Activated CD4-positive, alpha-beta T cell treated with anti-CD3 and anti-CD28 coated beads for 36 hours (primary cell): Measurements from ENCODE around the gene C1RL. TPM values are rescaled to one million over a fixed set of nuclear protein-coding genes. Genes with fewer than 3 reads are reported as not detected.

Source experiments
- ATAC-seq: fragments of 200-7000 bp; cut with Tn5 transposase; one replicate; pipeline ENCODE4 v1.10.0; 2021; ENCODE audit warnings: mild to moderate bottlenecking, moderate library complexity
- CTCF ChIA-PET: fragments of 350-600 bp; sonication (Branson Sonifier 250); formaldehyde crosslinking; loops from one replicate; lab custom pipeline; 2021; ENCODE audit warnings: antibody characterized with exemption; lab: Charles Lee
- POLR2A ChIA-PET: fragments of 350-600 bp; sonication (Branson Sonifier 250); formaldehyde crosslinking; loops from one replicate; lab custom pipeline; 2021; ENCODE audit warnings: antibody characterized with exemption, inconsistent platforms; lab: Charles Lee
- DNase-seq: peaks from one replicate; pipeline ENCODE4 v3.0.0-alpha.2; 2020
- H3K27ac Mint-ChIP-seq: one replicate; pipeline ENCODE4 v1.8.0; 2021; ENCODE audit warnings: mixed read lengths
- H3K27me3 Mint-ChIP-seq: one replicate; pipeline ENCODE4 v1.8.0; 2021; ENCODE audit warnings: mixed read lengths
- H3K36me3 Mint-ChIP-seq: one replicate; pipeline ENCODE4 v1.8.0; 2021; ENCODE audit warnings: low read depth, mixed read lengths
- H3K4me1 Mint-ChIP-seq: one replicate; pipeline ENCODE4 v1.8.0; 2021; ENCODE audit warnings: mixed read lengths
- H3K4me3 Mint-ChIP-seq: one replicate; pipeline ENCODE4 v1.8.0; 2021; ENCODE audit warnings: mild to moderate bottlenecking, moderate library complexity, mixed read lengths
- H3K9me3 Mint-ChIP-seq: one replicate; pipeline ENCODE4 v1.8.0; 2021; ENCODE audit warnings: low read depth, mixed read lengths
- intact Hi-C, 2 experiments: fragments of 100-400 bp; cut with DNase I in 1 of 2; cut with micrococcal nuclease in 1 of 2; formaldehyde crosslinking; loops; one replicate each; pipeline versions ENCODE4 v1.14.2 to v1.15.1; 2022 to 2024; cut with DNase I, micrococcal nuclease
- total RNA-seq, 2 experiments: library from RNA; stranded (reverse); gene quantifications; one replicate each; pipeline ENCODE4 v1.2.3, GENCODE V29; 2021

C1RL gene
- total RNA-seq, 2 experiments from 2014 or later = 17.3 to 18.9 TPM

GRCh38 chr12:7146906-7147305 is 37.9 kb upstream of the C1RL start:
- peaks cover 18% of the 10 kb centered on the region for H3K36me3 Mint-ChIP-seq

GRCh38 chr12:7146228-7146627 is 37.2 kb upstream of the C1RL start:
- intact Hi-C loops = no loop called here
- Mint-ChIP-seq H3K36me3 (peaks cover 23% of the 10 kb centered on the region), H3K27ac (no peak overlapping the region), H3K4me3 (no peak overlapping the region), H3K4me1 (no peaks in the 10 kb centered on the region), H3K9me3 (no peaks in the 10 kb centered on the region), H3K27me3 (no peaks in the 10 kb centered on the region)
- DNase-seq = no peak
- no peak for ATAC-seq
- ChIA-PET CTCF (interaction anchor here (0.6 to 3.0 kb wide), 7 partner anchors 8 to 199 kb away, joined by 3 to 17 read pairs (median 3); no protein-coding TSS in a partner anchor), POLR2A (interaction anchor here (0.5 kb wide), 1 partner anchor 226 kb away, joined by 3 read pairs; no protein-coding TSS in a partner anchor)

More at GRCh38 chr12:7146906-7147305, 37.9 kb upstream of the C1RL start:
- POLR2A ChIA-PET = no interaction called here
- no peak overlapping the region for H3K4me3 Mint-ChIP-seq
- CTCF ChIA-PET = interaction anchor here (0.6 to 3.0 kb wide), 3 partner anchors 7 to 109 kb away, joined by 3 to 17 read pairs (median 6); no protein-coding TSS in a partner anchor
- no peak overlapping the region for H3K27ac Mint-ChIP-seq
- no peaks in the 10 kb centered on the region for H3K4me1 Mint-ChIP-seq
- ATAC-seq = no peak
- DNase-seq = no peak
- intact Hi-C loops = no loop called here
- H3K9me3 Mint-ChIP-seq = no peaks in the 10 kb centered on the region
- no peaks in the 10 kb centered on the region for H3K27me3 Mint-ChIP-seq

- no peak overlapping the region for H3K4me3 Mint-ChIP-seq
- H3K27ac Mint-ChIP-seq = no peak overlapping the region
- ChIA-PET POLR2A (interaction anchor here (0.5 kb wide), 1 partner anchor 225 kb away, joined by 3 read pairs; no protein-coding TSS in a partner anchor), CTCF (interaction anchor here (0.7 to 3.0 kb wide), 11 partner anchors 8 to 539 kb away, joined by 3 to 17 read pairs (median 3); no protein-coding TSS in a partner anchor)
- no peaks in the 10 kb centered on the region for H3K9me3 Mint-ChIP-seq
- ATAC-seq (no peak), DNase-seq (no peak)
- intact Hi-C loops = no loop called here
- H3K36me3 Mint-ChIP-seq = peaks cover 23% of the 10 kb centered on the region
- H3K4me1 Mint-ChIP-seq = no peaks in the 10 kb centered on the region
- no peaks in the 10 kb centered on the region for H3K27me3 Mint-ChIP-seq
Observed at GRCh38 chr12:7145671-7146070, 36.7 kb upstream of the C1RL start.

GRCh38 chr12:7144414-7145120 is 35.6 kb upstream of the C1RL start:
- CTCF ChIA-PET = interaction anchor here (0.5 to 3.0 kb wide), 23 partner anchors 10 to 595 kb away, joined by 3 to 17 read pairs (median 3); partner anchors contain the start of gene PEX5
- POLR2A ChIA-PET = no interaction called here
- no peaks in the 10 kb centered on the region for H3K9me3 Mint-ChIP-seq
- intact Hi-C loops = loop anchor here in 1 of 2 experiments (5.0 kb wide), 1 partner anchor 493 kb away; no protein-coding TSS in a partner anchor
- H3K4me1 Mint-ChIP-seq = no peaks in the 10 kb centered on the region
- H3K27ac Mint-ChIP-seq = no peak overlapping the region
- DNase-seq = no peak
- ATAC-seq = peak; percentile 34
- H3K36me3 Mint-ChIP-seq = peaks cover 20% of the 10 kb centered on the region
- H3K4me3 Mint-ChIP-seq = no peak overlapping the region
- no peaks in the 10 kb centered on the region for H3K27me3 Mint-ChIP-seq

GRCh38 chr12:7143564-7143963 is 34.5 kb upstream of the C1RL start:
- Mint-ChIP-seq H3K9me3 (no peaks in the 10 kb centered on the region), H3K27ac (no peak overlapping the region), H3K4me3 (no peak overlapping the region), H3K36me3 (peaks cover 16% of the 10 kb centered on the region), H3K4me1 (no peaks in the 10 kb centered on the region), H3K27me3 (no peaks in the 10 kb centered on the region)
- CTCF ChIA-PET = interaction anchor here (1.2 to 3.0 kb wide), 6 partner anchors 11 to 51 kb away, joined by 3 to 17 read pairs (median 4); no protein-coding TSS in a partner anchor
- POLR2A ChIA-PET = no interaction called here
- intact Hi-C loops = loop anchor here in 1 of 2 experiments (5.0 kb wide), 1 partner anchor 494 kb away; no protein-coding TSS in a partner anchor
- DNase-seq (no peak), ATAC-seq (no peak)

- ATAC-seq = no peak
- no peak for DNase-seq
- Mint-ChIP-seq H3K4me3 (no peak overlapping the region), H3K9me3 (no peaks in the 10 kb centered on the region), H3K27ac (no peak overlapping the region), H3K36me3 (peaks cover 15% of the 10 kb centered on the region), H3K27me3 (no peaks in the 10 kb centered on the region), H3K4me1 (no peaks in the 10 kb centered on the region)
- CTCF ChIA-PET = interaction anchor here (0.6 to 1.6 kb wide), 4 partner anchors 18 to 47 kb away, joined by 3 to 4 read pairs (median 3); partner anchors contain the start of gene PEX5
- POLR2A ChIA-PET = no interaction called here
- intact Hi-C loops = loop anchor here (1.0 to 5.0 kb wide), 3 partner anchors 45 to 495 kb away; no protein-coding TSS in a partner anchor
Observed at GRCh38 chr12:7142809-7143465, 33.9 kb upstream of the C1RL start.

- Mint-ChIP-seq H3K27ac (no peak overlapping the region), H3K4me3 (no peak overlapping the region), H3K36me3 (peaks cover 15% of the 10 kb centered on the region), H3K4me1 (no peaks in the 10 kb centered on the region), H3K9me3 (no peaks in the 10 kb centered on the region), H3K27me3 (no peaks in the 10 kb centered on the region)
- intact Hi-C loops = loop anchor here (1.0 to 5.0 kb wide), 3 partner anchors 46 to 496 kb away; no protein-coding TSS in a partner anchor
- POLR2A ChIA-PET = no interaction called here
- peak; percentile 93 for ATAC-seq
- peak; percentile 74 for DNase-seq
- CTCF ChIA-PET = interaction anchor here (0.6 to 1.8 kb wide), 9 partner anchors 11 to 86 kb away, joined by 3 to 6 read pairs (median 3); partner anchors contain the start of genes C1RL and PEX5
Observed at GRCh38 chr12:7142056-7142644, 33.1 kb upstream of the C1RL start.

- intact Hi-C loops = loop anchor here (1.0 to 5.0 kb wide), 3 partner anchors 47 to 497 kb away; no protein-coding TSS in a partner anchor
- ChIA-PET POLR2A (no interaction called here), CTCF (interaction anchor here (0.8 to 1.8 kb wide), 6 partner anchors 12 to 85 kb away, joined by 3 to 6 read pairs (median 4); partner anchors contain the start of genes C1RL and PEX5)
- H3K27me3 Mint-ChIP-seq = no peaks in the 10 kb centered on the region
- peaks cover 17% of the 10 kb centered on the region for H3K36me3 Mint-ChIP-seq
- H3K4me3 Mint-ChIP-seq = no peak overlapping the region
- DNase-seq (no peak), ATAC-seq (no peak)
- no peaks in the 10 kb centered on the region for H3K9me3 Mint-ChIP-seq
- H3K27ac Mint-ChIP-seq = no peak overlapping the region
- H3K4me1 Mint-ChIP-seq = no peaks in the 10 kb centered on the region
Observed at GRCh38 chr12:7141351-7142005, 32.5 kb upstream of the C1RL start.

- ATAC-seq (no peak), DNase-seq (no peak)
- intact Hi-C loops = no loop called here
- no peak overlapping the region for H3K4me3 Mint-ChIP-seq
- no peaks in the 10 kb centered on the region for H3K9me3 Mint-ChIP-seq
- ChIA-PET POLR2A (no interaction called here), CTCF (interaction anchor here (0.6 to 1.9 kb wide), 3 partner anchors 28 to 288 kb away, joined by 3 to 6 read pairs (median 3); no protein-coding TSS in a partner anchor)
- H3K36me3 Mint-ChIP-seq = peaks cover 26% of the 10 kb centered on the region
- no peaks in the 10 kb centered on the region for H3K27me3 Mint-ChIP-seq
- H3K4me1 Mint-ChIP-seq = no peaks in the 10 kb centered on the region
- no peak overlapping the region for H3K27ac Mint-ChIP-seq
Observed at GRCh38 chr12:7139200-7139599, 30.2 kb upstream of the C1RL start.

- intact Hi-C loops = no loop called here
- DNase-seq = no peak
- CTCF ChIA-PET = no interaction called here
- Mint-ChIP-seq H3K9me3 (no peaks in the 10 kb centered on the region), H3K4me1 (no peaks in the 10 kb centered on the region), H3K4me3 (no peak overlapping the region), H3K27me3 (no peaks in the 10 kb centered on the region), H3K36me3 (peaks cover 24% of the 10 kb centered on the region), H3K27ac (no peak overlapping the region)
- POLR2A ChIA-PET = interaction anchor here (0.5 kb wide), 1 partner anchor 449 kb away, joined by 5 read pairs; the partner anchor contains the start of gene ZNF384
- ATAC-seq = no peak
Observed at GRCh38 chr12:7137908-7138307, 28.9 kb upstream of the C1RL start.
